GM23248 (cell line): ENCODE data around the gene TNRC6C.

Experiments used
- EZH2 ChIP-seq: fragments of 200-600 bp; sonication (generic); IDR thresholded peaks from 2 replicates; pipeline ENCODE4 v1.6.1; 2018; ENCODE audit warnings: antibody characterized with exemption, mild to moderate bottlenecking; ENCODE audit not compliant: insufficient read depth, poor library complexity, severe bottlenecking
- EZH2phosphoT487 ChIP-seq: fragments of 200-600 bp; sonication (generic); IDR thresholded peaks from 2 replicates; pipeline ENCODE4 v1.6.1; 2018; ENCODE audit warnings: antibody characterized with exemption, moderate library complexity, mild to moderate bottlenecking, low read depth; ENCODE audit not compliant: insufficient read depth

DNA sequence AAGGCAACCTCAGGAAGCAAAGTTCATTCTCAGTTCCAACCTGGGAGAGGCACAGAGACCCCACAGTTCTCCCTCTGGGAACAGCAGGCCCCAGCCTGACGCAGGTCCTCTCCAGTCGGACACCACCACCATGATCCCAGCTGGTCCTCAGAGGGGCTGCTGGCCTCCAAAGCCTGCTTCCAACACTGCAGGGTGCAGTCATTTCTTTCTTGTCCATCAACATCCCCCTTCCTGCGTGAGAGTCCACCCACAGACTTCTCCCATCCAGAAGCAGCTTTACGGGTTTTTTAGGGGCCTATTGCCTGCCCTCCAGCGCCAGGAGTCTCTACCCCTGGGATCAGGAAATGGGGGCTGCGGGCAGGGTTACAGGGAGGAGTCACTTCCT, 29.3 kb upstream of the TNRC6C start:
- TF ChIP-seq EZH2phosphoT487 (no peak), EZH2 (no peak)
